ENCODE measurements around the gene KIF12. TPM values are rescaled to one million over a fixed set of nuclear protein-coding genes. Genes with fewer than 3 reads are reported as not detected.

KIF12 gene
- total and polyA plus RNA-seq, 2 of the 13 experiments (the other 11 are each of a cell fraction or from before 2014, with no cell fraction given): 1.8 to 12.5 TPM

DNA sequence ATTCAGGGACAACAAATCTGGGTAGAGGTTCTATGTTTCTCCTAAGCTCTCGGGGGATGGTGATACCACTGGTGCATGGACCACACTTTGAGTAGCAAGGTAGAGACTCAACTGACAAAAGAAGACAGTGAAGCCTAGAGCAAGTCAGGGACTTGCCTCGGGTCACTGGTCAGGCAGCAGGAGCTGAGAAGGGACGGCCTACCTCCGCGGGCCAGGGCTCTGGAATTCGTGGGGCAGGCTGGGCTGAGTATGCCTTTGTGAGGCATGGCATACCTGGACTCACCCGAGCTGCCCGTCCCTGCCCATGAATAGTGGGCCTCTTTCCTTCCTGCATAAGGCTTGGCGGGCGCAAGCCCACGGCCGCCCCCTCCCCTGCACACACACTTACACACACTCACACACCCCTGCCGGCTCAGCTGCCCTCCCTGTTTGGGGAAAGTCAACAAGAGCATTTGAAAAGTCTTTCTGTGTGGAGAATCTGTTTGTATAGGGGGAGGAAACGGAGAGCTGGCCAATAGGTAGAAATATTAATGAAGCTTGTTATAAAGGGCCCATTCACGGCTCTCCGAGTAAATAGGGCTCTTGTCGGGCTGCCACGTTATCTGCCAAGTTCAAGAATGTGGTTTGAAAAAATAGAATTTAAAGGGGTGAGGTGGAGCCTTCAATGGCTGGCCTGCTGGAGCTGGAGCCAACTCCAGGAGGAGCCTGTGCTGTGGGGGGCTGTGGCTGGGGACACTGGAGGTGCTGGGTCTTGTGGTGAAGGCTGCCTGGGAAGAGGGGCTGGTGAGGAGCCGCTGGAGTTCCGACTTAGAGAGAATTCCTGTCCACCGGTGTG lies 19.1 kb upstream of the KIF12 start (continued):
- peak; percentile 64; the same call in 1 of the 2 replicates for TF ChIP-seq ERF (CRISPR knock-in tag; IDR thresholded peaks at IDR 0.05)
- TF ChIP-seq REXO4 (CRISPR knock-in tag; IDR thresholded peaks at IDR 0.05; ENCODE audit: borderline replicate concordance): no peak
- peak; percentile 75 for TF ChIP-seq KAT8 (CRISPR knock-in tag; IDR thresholded peaks at IDR 0.05)
- TF ChIP-seq, protein P1, sequence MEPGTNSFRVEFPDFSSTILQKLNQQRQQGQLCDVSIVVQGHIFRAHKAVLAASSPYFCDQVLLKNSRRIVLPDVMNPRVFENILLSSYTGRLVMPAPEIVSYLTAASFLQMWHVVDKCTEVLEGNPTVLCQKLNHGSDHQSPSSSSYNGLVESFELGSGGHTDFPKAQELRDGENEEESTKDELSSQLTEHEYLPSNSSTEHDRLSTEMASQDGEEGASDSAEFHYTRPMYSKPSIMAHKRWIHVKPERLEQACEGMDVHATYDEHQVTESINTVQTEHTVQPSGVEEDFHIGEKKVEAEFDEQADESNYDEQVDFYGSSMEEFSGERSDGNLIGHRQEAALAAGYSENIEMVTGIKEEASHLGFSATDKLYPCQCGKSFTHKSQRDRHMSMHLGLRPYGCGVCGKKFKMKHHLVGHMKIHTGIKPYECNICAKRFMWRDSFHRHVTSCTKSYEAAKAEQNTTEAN (CRISPR knock-in tag; conservative IDR thresholded peaks at IDR 0.05): peak; percentile 100
- no peak; the same call in 1 of the 2 replicates for TF ChIP-seq JUN (CRISPR knock-in tag; IDR thresholded peaks at IDR 0.05)
- TF ChIP-seq ZNF589 (CRISPR knock-in tag; conservative IDR thresholded peaks at IDR 0.05): 0 out of 2 replicates have a peak, but pooled peaks have one; percentile 62
- TF ChIP-seq TARDBP (CRISPR knock-in tag; IDR thresholded peaks at IDR 0.05): peak; percentile 94
- peak; percentile 15; the same call in 1 of the 2 replicates for TF ChIP-seq BORCS8-MEF2B (CRISPR knock-in tag; IDR thresholded peaks at IDR 0.05)
- TF ChIP-seq ZSCAN21 (CRISPR knock-in tag; IDR thresholded peaks at IDR 0.05; ENCODE audit: borderline replicate concordance): no peak; the same call in 1 of the 2 replicates
- TF ChIP-seq, protein P2, sequence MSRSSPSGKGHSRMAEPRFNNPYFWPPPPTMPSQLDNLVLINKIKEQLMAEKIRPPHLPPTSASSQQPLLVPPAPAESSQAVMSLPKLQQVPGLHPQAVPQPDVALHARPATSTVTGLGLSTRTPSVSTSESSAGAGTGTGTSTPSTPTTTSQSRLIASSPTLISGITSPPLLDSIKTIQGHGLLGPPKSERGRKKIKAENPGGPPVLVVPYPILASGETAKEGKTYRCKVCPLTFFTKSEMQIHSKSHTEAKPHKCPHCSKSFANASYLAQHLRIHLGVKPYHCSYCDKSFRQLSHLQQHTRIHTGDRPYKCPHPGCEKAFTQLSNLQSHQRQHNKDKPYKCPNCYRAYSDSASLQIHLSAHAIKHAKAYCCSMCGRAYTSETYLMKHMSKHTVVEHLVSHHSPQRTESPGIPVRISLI (CRISPR knock-in tag; IDR thresholded peaks at IDR 0.05; ENCODE audit: borderline replicate concordance): peak; percentile 82; the same call in 1 of the 2 replicates
- TF ChIP-seq ZNF605 (CRISPR knock-in tag; IDR thresholded peaks at IDR 0.05): peak; percentile 81
- TF ChIP-seq ZSCAN12 (CRISPR knock-in tag; IDR thresholded peaks at IDR 0.05): no peak
- TF ChIP-seq SIX1 (CRISPR knock-in tag; IDR thresholded peaks at IDR 0.05; ENCODE audit: borderline replicate concordance): no peak; the same call in 1 of the 2 replicates
- no peak for TF ChIP-seq NR2F2 (IDR thresholded peaks at IDR 0.05; ENCODE audit: borderline replicate concordance, low read depth)
- TF ChIP-seq KLF16 (CRISPR knock-in tag; IDR thresholded peaks at IDR 0.05): peak in 1 of 2 experiments; percentile 55; a peak in 1 of 4 replicates
- TF ChIP-seq ZNF367 (CRISPR knock-in tag; IDR thresholded peaks at IDR 0.05; ENCODE audit: borderline replicate concordance): peak; percentile 62; the same call in 1 of the 2 replicates
- TF ChIP-seq, protein P3, sequence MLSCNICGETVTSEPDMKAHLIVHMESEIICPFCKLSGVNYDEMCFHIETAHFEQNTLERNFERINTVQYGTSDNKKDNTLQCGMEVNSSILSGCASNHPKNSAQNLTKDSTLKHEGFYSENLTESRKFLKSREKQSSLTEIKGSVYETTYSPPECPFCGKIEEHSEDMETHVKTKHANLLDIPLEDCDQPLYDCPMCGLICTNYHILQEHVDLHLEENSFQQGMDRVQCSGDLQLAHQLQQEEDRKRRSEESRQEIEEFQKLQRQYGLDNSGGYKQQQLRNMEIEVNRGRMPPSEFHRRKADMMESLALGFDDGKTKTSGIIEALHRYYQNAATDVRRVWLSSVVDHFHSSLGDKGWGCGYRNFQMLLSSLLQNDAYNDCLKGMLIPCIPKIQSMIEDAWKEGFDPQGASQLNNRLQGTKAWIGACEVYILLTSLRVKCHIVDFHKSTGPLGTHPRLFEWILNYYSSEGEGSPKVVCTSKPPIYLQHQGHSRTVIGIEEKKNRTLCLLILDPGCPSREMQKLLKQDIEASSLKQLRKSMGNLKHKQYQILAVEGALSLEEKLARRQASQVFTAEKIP (CRISPR knock-in tag; IDR thresholded peaks at IDR 0.05; ENCODE audit: borderline replicate concordance): no peak
- no peak for TF ChIP-seq AHR (CRISPR knock-in tag; IDR thresholded peaks at IDR 0.05)
- no peak for TF ChIP-seq HOXA7 (CRISPR knock-in tag; IDR thresholded peaks at IDR 0.05)
- TF ChIP-seq NR1H2 (CRISPR knock-in tag; IDR thresholded peaks at IDR 0.05; ENCODE audit: borderline replicate concordance, low read depth): no peak
- TF ChIP-seq HMG20B (CRISPR knock-in tag; conservative IDR thresholded peaks at IDR 0.05): peak; percentile 93
- no peak for TF ChIP-seq CENPT (CRISPR knock-in tag; IDR thresholded peaks at IDR 0.05; ENCODE audit: low read depth)
- TF ChIP-seq SIN3A (IDR thresholded peaks at IDR 0.05; ENCODE audit: borderline replicate concordance, low read depth, low read length): no peak
- TF ChIP-seq ZNF136 (CRISPR knock-in tag; IDR thresholded peaks at IDR 0.05; ENCODE audit: low read depth): 0 out of 2 replicates have a peak, but pooled peaks have one; percentile 15
